CD4-positive, alpha-beta T cell treated with Interleukin-21 for 1 hour (primary cell): ENCODE results near the gene LCTL.
A peak's percentile ranks its signal among the peaks of the same experiment; 100 is the strongest.
"Not testable (repeated sequence)": the region's sequence is repeated elsewhere in the genome, so short reads cannot be mapped to it uniquely, and the experiment has no call there.

ENCODE experiments used
- DNase-seq: peaks from one replicate; pipeline ENCODE4 v3.0.0-alpha.2; 2020

LCTL gene

GRCh38 chr15:66590435-66590834 lies 24.6 kb upstream of the LCTL start:
- no peak for DNase-seq

DNA sequence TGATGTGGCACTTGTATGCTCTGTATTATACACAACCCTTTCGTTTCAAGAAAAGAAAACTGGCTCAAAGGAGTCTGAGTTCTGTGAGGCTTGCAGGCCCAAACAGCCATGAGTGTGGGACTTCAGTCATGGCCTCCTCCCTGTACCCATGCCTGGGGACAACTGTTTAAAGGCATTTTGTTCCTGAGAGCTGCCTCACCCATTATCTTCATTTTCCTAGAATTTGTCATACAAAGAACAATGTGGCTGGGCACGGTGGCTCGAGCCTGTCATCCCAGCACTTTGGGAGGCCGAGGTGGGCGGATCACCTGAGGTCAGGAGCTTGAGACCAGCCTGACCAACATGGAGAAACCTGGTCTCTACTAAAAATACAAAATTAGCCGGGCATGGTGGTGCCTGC lies 23.6 kb upstream of the LCTL start:
- DNase-seq, result not testable (repeated sequence)

DNA sequence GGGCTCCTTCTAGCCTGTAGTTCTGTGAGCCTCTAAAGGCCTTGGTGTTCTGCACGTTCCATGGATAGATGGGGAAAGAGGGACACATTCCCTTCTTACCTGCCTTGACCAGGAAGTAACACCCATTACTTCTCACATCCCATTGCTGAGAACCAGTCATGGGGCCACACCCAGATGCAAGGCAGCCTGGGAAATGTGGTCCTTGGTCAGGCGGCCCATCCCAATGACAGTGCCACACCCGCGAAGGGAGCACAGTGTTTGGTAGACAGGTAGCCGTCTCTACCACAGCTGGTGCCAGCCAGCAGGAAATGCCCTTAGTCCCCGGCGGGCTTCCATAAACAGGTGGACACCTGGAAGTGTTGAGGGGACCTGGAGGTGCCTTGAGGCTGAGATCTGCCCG lies 23.2 kb upstream of the LCTL start:
- no peak for DNase-seq

- no peak for DNase-seq
Measured at GRCh38 chr15:66588537-66588936, 22.7 kb upstream of the LCTL start.

- DNase-seq, result no peak
Measured at GRCh38 chr15:66587749-66588148, 22.0 kb upstream of the LCTL start.

- no peak for DNase-seq
Measured at GRCh38 chr15:66587020-66587419, 21.2 kb upstream of the LCTL start.

DNA sequence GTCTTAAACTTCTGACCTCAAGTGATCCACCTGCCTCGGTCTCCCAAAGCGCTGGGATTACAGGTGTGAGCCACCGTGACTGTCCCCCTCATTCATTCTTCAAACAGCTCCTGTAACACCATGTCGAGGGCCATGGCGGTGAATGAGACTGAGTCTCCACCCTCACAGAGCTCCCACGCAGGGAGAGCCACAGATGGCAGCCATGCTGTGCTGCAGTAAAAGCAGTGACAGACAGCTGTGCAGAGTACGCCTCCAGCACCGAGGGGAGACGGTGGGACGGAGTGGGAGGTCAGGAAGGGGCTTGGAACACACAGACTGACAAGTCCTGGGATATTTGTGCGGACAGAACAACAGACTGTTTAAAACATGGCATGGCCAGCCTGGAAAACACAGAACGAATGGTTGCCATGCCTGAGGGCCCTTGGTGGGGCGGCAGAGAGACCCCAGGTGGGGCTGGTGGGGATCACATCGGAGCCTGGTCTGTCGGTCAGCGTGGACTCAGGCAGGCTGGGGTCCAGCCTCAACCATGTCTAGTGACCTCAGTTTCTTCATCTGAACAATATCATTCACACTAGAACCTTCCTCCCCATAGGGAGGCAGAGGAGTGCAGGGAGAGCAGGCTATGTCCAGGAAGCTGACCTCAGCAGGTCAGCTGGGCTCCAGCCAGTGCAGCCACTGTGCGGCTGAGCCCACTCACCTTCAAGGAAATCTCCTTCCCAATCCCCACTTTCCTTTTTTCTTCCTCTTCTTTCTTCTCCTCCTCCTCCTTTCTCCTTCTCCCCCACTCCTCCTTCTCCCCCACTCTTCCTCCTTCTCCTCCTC lies 20.6 kb upstream of the LCTL start:
- DNase-seq, result no peak

DNA sequence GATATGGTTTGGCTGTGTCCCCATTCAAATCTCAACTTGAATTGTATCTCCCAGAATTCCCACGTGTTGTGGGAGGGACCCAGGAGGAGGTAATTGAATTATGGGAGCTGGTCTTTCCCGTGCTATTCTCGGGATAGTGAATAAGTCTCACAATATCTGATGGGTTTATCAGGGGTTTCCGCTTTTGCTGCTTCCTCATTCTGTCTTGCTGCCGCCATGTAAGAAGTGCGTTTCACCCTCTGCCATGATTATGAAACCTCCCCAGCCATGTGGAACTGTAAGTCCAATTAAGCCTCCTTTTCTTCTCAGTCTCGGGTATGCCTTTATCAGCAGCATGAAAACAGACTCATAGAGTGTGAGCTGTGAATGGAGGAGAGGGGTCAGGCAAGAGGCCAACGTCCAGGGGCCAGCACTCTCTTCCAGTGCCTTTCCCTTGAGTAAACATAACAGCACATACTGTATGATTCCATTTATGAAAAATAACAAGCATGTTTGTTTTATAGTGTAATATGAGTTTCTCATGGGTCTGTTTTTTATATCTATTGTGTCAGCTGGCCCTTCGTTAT lies 16.3 kb upstream of the LCTL start:
- DNase-seq, result no peak

GRCh38 chr15:66580643-66581042 lies 14.8 kb upstream of the LCTL start:
- DNase-seq, result no peak

GRCh38 chr15:66578286-66578875 lies 12.6 kb upstream of the LCTL start:
- peak; percentile 2 for DNase-seq

DNA sequence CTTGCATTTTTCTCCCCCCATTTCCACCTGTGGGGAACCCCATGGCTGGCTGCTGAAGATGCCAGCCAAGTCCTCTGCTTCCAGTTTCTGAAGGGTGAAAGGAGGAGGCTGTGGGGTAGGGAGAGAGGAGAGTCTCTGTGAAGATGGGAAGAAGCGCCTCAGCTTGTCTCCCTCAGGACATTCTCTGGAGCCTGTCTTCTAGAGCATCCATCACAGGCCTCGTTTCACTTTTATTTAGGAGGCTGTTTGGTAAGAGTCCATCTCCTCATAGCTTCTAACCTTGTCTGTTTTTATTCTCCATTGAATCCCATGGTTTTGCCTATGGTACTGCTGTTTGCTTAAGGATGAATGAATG lies 8.8 kb upstream of the LCTL start:
- DNase-seq, result no peak

- DNase-seq, result no peak
Measured at GRCh38 chr15:66573719-66574595, 8.2 kb upstream of the LCTL start.

DNA sequence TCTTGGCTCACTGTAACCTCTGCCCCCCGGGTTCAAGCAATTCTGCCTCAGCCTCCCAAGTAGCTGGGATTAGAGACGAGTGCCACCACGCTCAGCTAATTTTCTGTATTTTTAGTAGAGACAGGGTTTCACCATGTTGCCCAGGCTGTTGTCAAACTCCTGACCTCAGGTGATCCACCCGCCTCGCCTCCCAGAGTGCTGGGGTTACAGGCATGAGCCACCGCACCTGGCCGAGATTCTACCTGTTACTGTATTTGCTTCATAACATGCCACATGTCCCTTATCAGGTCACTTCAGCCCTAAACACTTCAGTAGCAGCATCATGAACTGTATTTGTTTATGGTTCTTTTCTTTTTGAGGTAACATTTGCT lies 7.5 kb upstream of the LCTL start:
- no peak for DNase-seq

DNA sequence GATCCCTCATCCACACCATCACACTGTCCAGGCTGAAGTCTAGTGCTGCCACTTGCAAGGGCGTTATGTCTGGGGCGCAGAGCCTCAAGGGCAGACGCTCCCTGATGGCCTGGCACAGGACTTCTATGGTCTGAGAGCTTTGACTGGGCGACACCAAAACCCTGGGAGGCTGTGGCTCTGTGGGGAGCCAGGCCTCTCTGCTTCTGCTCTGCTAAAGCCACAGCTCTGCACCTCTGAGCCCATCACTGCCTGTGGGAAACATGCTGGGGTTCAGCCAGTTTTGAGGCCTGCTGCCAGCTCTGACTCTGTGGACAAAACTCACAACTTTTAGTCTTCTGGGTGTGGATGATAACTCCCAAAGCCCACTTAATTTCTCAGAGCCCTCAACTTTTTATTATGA lies 6.3 kb upstream of the LCTL start:
- no peak for DNase-seq

DNA sequence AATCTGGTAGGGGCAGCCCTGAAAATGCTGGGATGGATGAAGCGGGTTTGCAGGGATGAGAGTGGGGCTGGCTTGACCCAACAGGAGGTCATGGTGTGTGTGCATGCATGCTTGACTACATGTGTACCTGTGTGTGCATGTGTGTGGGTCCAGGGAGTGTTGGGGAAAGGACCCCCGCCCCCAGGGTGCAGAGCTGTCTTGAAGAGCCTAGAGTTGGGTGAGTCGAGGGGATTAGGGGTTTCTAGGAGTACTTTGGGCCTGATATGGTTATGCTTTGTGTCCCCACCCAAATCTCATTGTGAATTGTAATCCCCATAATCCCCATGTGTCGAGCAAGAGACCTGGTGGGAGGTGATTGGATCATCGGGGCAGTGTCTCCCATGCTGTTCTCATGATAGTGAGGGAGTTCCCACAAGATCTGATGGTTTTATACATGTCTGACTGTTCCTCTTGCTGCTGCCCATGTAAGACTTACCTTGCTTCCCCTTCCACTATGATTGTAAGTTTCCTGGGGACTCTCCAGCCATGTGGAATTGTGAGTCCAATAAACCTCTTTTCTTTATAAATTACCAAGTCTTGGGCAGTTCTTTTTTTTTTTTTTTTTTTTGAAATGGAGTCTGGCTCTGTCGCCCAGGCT lies 5.2 kb upstream of the LCTL start:
- DNase-seq, result no peak

DNA sequence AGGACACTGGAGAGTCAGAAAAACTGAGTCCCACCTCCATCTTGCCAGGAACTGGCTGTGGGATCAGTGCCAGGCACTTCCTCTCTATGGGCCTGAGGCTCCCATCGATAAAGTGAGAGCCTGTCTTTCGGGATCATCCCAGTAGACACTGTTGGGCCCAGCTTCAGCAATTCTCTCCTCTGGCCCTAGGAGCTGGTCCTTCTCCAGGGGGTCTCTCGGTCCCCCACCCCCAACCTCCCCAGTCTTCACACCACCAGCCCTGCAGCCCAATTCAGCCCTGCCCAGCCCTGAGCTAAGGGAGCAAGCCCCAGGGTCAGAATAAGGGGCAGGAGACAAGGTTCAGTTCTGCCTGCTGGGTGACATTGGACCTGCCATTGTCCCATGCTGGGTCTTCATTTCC lies 4.5 kb upstream of the LCTL start:
- DNase-seq, result no peak

DNA sequence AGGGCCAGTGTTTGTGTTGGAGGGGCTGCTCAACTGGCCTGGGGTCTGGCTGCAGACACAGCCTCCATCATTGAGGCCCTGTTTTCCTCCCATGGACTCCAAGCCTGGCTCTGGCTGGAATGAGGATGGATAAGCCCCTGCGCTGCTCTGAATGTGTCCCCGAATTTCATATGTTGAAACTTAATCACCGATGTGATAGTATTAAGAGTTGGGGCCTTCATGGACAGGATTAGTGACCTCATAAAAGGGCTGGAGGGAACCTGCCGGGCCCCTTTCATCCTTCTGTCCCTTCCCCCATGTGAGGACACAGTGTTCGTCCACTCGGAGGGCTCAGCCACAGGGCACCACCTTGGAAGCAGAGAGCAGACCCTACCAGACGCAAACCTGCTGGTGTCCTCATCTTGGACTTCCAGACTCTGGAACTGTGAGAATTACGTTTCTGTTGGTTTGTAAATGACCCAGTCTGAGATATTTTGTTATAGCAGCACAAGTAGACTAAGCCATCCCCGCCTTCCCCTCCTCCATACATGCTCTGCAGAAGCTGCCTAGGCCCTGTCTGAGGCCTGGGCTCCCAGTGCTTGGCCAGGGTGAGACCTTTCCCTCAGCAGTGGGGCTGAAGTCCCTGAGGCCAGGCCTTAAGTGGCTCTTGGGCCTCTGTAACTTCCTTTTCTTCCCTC lies 3.8 kb upstream of the LCTL start:
- DNase-seq, result no peak

GRCh38 chr15:66567897-66568296 lies 2.1 kb upstream of the LCTL start:
- DNase-seq, result no peak

- peak; percentile 67 for DNase-seq
Measured at GRCh38 chr15:66566963-66567531, 1.2 kb upstream of the LCTL start.

DNA sequence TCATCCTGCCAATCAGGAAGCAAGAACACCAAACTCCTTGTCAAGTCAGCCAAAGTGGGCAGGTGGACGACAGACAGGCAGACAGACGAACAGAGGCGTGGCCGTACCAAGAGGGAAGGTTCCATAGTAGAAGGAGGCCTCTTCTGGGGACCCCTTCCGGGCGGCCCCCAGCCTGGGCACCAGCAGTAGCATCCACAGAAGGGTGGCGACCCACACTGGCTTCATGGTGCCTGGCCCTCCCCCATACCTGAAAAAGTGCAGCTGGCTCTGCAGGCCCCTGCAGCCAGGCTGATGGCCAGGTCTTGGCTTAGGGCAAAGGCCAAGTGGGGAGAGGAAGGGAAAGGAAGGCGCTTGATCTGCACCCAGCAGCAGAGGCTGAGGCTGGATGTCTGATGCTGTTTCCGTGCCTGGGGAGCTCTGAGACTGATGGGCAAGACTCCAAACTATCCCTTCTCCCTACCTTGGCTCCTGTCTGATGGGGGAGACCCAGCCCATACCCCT lies 607 bp downstream of the LCTL start:
- no peak for DNase-seq

- DNase-seq, result no peak
Measured at GRCh38 chr15:66564136-66565041, 1.4 kb downstream of the LCTL start.
